Measurements from ENCODE around the gene SGMS1.

- TF ChIP-seq, protein P1, sequence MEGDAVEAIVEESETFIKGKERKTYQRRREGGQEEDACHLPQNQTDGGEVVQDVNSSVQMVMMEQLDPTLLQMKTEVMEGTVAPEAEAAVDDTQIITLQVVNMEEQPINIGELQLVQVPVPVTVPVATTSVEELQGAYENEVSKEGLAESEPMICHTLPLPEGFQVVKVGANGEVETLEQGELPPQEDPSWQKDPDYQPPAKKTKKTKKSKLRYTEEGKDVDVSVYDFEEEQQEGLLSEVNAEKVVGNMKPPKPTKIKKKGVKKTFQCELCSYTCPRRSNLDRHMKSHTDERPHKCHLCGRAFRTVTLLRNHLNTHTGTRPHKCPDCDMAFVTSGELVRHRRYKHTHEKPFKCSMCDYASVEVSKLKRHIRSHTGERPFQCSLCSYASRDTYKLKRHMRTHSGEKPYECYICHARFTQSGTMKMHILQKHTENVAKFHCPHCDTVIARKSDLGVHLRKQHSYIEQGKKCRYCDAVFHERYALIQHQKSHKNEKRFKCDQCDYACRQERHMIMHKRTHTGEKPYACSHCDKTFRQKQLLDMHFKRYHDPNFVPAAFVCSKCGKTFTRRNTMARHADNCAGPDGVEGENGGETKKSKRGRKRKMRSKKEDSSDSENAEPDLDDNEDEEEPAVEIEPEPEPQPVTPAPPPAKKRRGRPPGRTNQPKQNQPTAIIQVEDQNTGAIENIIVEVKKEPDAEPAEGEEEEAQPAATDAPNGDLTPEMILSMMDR (IDR thresholded peaks at IDR 0.05; ENCODE audit: insufficient read depth, low read length, poor library complexity, severe bottlenecking): no peak
- TF ChIP-seq EZH2phosphoT487 (conservative IDR thresholded peaks at IDR 0.05; ENCODE audit: low read length): no peak
These were observed 344.3 kb downstream of the SGMS1 start for GRCh38 chr10:50279489-50279888.
